Measurements from ENCODE around the gene ELOVL2. TPM values are rescaled to one million over a fixed set of nuclear protein-coding genes. Genes with fewer than 3 reads are reported as not detected.
"Not testable (repeated sequence)": the region's sequence is repeated elsewhere in the genome, so short reads cannot be mapped to it uniquely, and the experiment has no call there.

The ELOVL2 gene
- total RNA-seq, 1 donor from 2014 or later: 0.25 TPM

DNA sequence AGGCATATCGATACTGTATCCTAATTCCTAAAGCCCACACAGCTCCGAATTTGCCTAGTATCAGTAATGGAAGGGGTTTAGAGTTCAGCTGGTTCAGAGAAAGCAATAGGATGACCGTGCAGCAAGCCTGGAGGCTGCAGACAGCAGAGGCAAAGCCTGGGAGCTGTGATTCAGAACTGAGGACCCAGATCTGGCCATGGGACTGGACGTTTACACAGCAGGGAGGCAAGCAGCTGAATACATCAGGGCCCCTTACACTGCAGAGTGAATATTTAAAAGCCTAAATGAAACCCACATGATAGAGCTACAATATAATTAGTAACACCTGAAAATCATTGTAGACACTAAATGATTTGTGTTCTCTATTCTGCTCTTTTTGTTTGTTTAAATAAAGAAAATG is 38.0 kb downstream of the ELOVL2 start:
- Histone ChIP-seq H3K4me1 (peaks cover 7% of the 10 kb centered on the region), H3K9me3 (no peaks in the 10 kb centered on the region), H3K36me3 (no peaks in the 10 kb centered on the region), H3K27ac (no peak overlapping the region), H3K4me3 (no peak overlapping the region), H3K27me3 (no peaks in the 10 kb centered on the region)
- intact Hi-C loops (cut with DNase I): no loop called here
- TF ChIP-seq, protein P1, sequence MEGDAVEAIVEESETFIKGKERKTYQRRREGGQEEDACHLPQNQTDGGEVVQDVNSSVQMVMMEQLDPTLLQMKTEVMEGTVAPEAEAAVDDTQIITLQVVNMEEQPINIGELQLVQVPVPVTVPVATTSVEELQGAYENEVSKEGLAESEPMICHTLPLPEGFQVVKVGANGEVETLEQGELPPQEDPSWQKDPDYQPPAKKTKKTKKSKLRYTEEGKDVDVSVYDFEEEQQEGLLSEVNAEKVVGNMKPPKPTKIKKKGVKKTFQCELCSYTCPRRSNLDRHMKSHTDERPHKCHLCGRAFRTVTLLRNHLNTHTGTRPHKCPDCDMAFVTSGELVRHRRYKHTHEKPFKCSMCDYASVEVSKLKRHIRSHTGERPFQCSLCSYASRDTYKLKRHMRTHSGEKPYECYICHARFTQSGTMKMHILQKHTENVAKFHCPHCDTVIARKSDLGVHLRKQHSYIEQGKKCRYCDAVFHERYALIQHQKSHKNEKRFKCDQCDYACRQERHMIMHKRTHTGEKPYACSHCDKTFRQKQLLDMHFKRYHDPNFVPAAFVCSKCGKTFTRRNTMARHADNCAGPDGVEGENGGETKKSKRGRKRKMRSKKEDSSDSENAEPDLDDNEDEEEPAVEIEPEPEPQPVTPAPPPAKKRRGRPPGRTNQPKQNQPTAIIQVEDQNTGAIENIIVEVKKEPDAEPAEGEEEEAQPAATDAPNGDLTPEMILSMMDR (IDR thresholded peaks at IDR 0.05): no peak
- TF ChIP-seq POLR2A (IDR thresholded peaks at IDR 0.05) (no peak), POLR2AphosphoS5 (IDR thresholded peaks at IDR 0.05; ENCODE audit: insufficient read depth in 1 of 2, low read depth in 1 of 2) (no peak)
- no peak for DNase-seq (ENCODE audit: extremely low spot score in 2 of 2)

DNA sequence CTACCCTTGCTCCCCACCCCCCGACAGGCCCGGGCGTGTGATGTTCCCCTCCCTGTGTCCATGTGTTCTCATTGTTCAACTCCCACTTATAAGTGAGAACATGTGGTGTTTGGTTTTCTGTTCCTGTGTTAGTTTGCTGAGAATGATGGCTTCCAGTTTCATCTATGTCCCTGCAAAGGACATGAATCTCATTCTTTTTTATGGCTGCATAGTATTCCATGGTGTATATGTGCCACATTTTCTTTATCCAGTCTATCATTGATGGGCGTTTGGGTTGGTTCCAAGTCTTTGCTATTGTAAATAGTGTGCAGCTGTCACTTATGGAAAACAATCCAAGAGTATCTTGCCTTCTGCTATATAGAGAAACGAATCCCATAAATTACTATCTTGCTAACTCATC is 40.8 kb downstream of the ELOVL2 start:
- H3K36me3 ChIP-seq; H3K9me3 ChIP-seq; H3K27me3 ChIP-seq; H3K4me1 ChIP-seq; DNase-seq (ENCODE audit: extremely low spot score in 2 of 2); intact Hi-C loops (cut with DNase I); H3K27ac ChIP-seq; H3K4me3 ChIP-seq: not testable (repeated sequence)

DNA sequence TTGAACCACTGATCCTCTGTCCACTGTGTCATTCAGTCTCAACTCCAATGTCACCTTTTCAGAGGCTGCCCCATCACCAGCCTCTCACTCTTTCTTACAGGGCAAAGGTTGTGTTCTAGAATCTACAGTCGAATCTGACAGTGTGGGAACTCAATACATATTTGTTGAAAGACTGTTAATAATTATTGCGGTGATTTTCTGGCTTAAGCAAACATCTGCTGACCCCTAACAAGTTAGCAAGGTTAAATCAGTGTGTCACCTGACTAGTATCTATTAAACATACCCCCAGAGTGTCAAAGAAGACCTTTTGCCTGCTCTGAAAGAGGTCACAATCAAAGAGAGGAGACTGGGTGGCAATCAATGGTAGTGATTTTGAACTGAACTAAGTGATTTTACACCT is 41.9 kb downstream of the ELOVL2 start:
- intact Hi-C loops (cut with DNase I): no loop called here
- Histone ChIP-seq H3K27me3 (no peaks in the 10 kb centered on the region), H3K27ac (no peak overlapping the region), H3K4me1 (no peaks in the 10 kb centered on the region), H3K4me3 (no peak overlapping the region), H3K9me3 (no peaks in the 10 kb centered on the region), H3K36me3 (no peaks in the 10 kb centered on the region)
- TF ChIP-seq, protein P1 (IDR thresholded peaks at IDR 0.05): no peak
- TF ChIP-seq POLR2A (IDR thresholded peaks at IDR 0.05) (no peak), POLR2AphosphoS5 (IDR thresholded peaks at IDR 0.05; ENCODE audit: insufficient read depth in 1 of 2, low read depth in 1 of 2) (no peak)
- DNase-seq (ENCODE audit: extremely low spot score in 2 of 2): no peak

DNA sequence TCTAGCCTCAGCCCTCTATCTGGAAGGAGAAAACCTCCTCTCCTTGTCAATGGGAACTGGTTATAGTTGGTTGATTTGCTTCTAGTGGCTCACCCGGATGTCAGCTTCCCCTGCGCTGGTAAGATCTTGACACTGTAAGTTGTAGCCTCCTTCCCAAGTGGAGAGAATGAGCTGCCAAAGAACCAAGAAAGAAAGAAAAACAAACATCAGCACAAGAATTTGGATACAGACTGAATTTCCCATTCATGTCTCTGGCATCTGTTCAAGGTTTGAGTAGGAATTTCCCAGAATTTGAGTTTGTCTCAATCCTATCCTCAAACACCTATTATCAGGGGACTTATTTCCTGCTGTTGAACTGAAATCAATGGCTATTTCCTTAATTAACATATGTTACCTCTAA is 44.1 kb downstream of the ELOVL2 start:
- TF ChIP-seq, protein P1 (IDR thresholded peaks at IDR 0.05): no peak
- TF ChIP-seq POLR2A (IDR thresholded peaks at IDR 0.05) (no peak), POLR2AphosphoS5 (IDR thresholded peaks at IDR 0.05; ENCODE audit: insufficient read depth in 1 of 2, low read depth in 1 of 2) (no peak)

DNA sequence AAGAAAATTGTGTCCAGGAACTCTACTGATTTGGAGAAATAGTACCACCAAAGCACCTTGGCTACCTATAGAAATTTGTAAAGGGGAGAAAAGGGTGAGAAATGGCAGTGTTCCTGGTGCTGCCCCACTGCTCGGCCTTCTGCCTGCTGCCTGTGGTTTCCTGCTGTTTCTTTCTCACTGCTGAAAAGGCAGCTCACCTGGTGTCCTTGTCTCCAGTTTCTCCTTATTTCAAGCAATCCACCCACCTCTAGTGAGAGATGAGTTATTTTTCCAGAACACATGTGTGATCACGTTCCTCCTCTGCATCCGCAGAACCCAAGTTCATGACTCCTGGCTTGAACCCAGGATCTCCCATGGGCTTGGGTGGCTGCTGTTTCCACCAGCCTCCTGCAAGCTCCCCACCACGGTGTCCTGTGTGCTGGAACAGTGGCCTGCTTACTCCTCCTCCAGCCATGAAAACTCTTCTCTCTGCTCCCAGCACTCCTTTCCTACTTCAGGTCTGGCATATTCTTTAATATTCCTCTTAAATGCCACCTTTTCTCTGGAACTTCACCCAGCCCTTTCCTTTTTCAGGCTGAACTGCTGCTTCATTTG is 48.9 kb downstream of the ELOVL2 start:
- TF ChIP-seq POLR2A (IDR thresholded peaks at IDR 0.05) (no peak), POLR2AphosphoS5 (IDR thresholded peaks at IDR 0.05; ENCODE audit: insufficient read depth in 1 of 2, low read depth in 1 of 2) (no peak)
- TF ChIP-seq, protein P1 (IDR thresholded peaks at IDR 0.05): no peak
- Histone ChIP-seq H3K27ac (no peak overlapping the region), H3K4me1 (no peaks in the 10 kb centered on the region), H3K36me3 (no peaks in the 10 kb centered on the region), H3K27me3 (no peaks in the 10 kb centered on the region), H3K4me3 (no peak overlapping the region), H3K9me3 (no peaks in the 10 kb centered on the region)
- no peak for DNase-seq (ENCODE audit: extremely low spot score in 2 of 2)
- intact Hi-C loops (cut with DNase I): no loop called here

More for the DNA sequence above, 44.1 kb downstream of the ELOVL2 start:
- Histone ChIP-seq H3K36me3 (no peaks in the 10 kb centered on the region), H3K4me3 (no peak overlapping the region), H3K27me3 (no peaks in the 10 kb centered on the region), H3K4me1 (no peaks in the 10 kb centered on the region), H3K9me3 (no peaks in the 10 kb centered on the region), H3K27ac (no peak overlapping the region)
- intact Hi-C loops (cut with DNase I): no loop called here
- DNase-seq (ENCODE audit: extremely low spot score in 2 of 2): no peak

Measured in vagina (tissue), 2 donors.